NCI-H345 treated with DMSO at 0.1 percent for 48 hours (cell line): ENCODE data around the gene FIZ1.

Experiments used
- DNase-seq: peaks from one replicate; lab custom pipeline; 2025; ENCODE audit not compliant: unreplicated experiment; lab: John Stamatoyannopoulos, UW

FIZ1 gene

DNA sequence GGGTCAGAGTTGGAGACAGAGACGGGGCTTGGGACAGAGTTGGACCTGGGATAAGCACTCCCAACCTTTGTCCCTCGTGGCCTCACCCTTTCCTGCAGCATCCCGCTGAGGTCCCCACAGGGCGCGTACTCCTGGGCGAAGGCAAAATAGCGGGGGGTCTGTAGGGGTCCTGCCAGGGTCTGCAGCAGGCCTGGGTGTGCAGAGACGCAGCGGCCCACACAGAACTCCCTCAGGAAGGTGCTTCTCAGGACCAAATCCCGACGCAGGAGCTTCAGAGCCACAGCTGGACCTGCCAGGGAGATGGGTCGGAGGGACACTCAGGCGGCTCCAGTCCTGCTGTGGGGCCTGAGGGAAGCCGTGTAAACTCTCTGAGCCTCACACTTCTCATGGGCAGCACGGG is 55.3 kb downstream of the FIZ1 start:
- DNase-seq: no peak

DNA sequence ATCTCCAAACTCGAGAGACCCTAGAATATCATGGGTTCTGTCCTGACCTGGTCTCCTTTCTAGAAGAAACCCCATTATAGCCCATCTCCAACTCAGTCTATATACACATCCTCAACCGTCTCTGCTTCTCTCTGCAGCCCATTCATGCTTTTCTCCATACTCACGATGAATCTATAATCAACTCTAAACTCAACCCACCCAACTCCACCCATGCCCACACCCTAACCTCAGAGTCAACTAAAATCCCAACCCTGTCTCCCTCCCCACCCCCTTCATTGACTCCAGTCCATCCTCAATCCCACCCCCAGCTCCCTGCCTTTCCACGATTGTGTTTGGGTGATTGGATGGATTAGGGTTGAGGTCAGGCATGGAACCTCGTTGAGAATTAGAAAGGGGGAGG is 55.8 kb downstream of the FIZ1 start:
- no peak for DNase-seq

DNA sequence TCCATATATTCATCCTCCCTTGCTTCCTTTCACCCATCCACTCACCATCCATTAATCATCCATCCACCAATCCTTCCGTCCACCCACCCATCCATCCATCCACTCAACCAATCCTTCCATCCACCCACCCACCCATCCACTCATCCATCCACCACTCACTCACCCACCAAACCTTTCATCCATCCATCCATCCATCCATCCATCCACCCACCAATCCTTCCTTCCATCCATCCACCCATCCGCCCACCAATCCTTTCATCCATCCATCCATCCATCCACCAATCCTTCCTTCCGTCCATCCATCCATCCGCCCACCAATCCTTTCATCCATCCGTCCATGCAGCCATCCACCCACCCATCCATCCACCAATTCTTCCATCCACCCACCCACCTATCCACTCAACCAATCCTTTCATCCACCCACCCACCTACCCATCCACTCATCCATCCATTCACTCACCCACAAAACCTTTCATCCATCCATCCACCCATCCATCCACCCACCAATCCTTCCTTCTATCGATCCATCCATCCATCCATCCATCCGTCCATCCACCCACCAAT is 56.9 kb downstream of the FIZ1 start:
- no peak for DNase-seq
